HCT116 (cell line): ENCODE data around the gene SPG7. TPM values are rescaled to one million over a fixed set of nuclear protein-coding genes. Genes with fewer than 3 reads are reported as not detected.

Experiments used
- ATAC-seq: fragments of 200-7000 bp; cut with Tn5 transposase; 2 replicates; pipeline ENCODE4 v1.9.1; 2020; ENCODE audit warnings: mild to moderate bottlenecking, moderate library complexity
- BruUV-seq: library from RNA; stranded (reverse); fragments of 400-500 nt; replicated peaks from 2 replicates; lab custom pipeline; 2021; lab: Mats Ljungman, UMichigan
- CTCF ChIA-PET: fragments of 300-600 bp; sonication (Branson Sonifier 250); formaldehyde crosslinking; loops from one replicate; lab custom pipeline; 2021; ENCODE audit warnings: antibody characterized with exemption; lab: Charles Lee
- POLR2A ChIA-PET: fragments of 300-600, 350-600 bp; sonication (Branson Sonifier 250); formaldehyde crosslinking; loops from one replicate; lab custom pipeline; 2021; ENCODE audit warnings: antibody characterized with exemption; lab: Charles Lee
- RAD21 ChIA-PET, 2 experiments: fragments of 300-600 bp; sonication (Branson Sonifier 250); formaldehyde crosslinking; loops; one replicate each; lab custom pipeline; 2023; ENCODE audit warnings: low total read pairs in 2 of 2; ENCODE audit not compliant: uncharacterized antibody in 2 of 2, unreplicated experiment in 2 of 2, low non-redundant PET in 1 of 2; lab: Charles Lee
- DNase-seq: peaks from one replicate; pipeline ENCODE4 v3.0.0-alpha.2; 2010; ENCODE audit warnings: low read depth, low spot score
- H2AFZ ChIP-seq: fragments of 200-600 bp; shearing (Covaris generic), sonication (generic); 2 replicates; pipeline ENCODE4 v1.6.1; 2017; ENCODE audit warnings: low read depth, mixed run types, mixed read lengths, antibody characterized with exemption, low read length; ENCODE audit not compliant: poor library complexity, severe bottlenecking
- H3K27ac ChIP-seq: 2 replicates; pipeline ENCODE4 v1.5.1; 2012; ENCODE audit warnings: low read depth, low read length
- H3K27me3 ChIP-seq: fragments of 200-600 bp; sonication (generic); 2 replicates; pipeline ENCODE4 v1.6.1; 2016; ENCODE audit warnings: mixed run types, low read length, mixed read lengths; ENCODE audit not compliant: insufficient read depth
- H3K36me3 ChIP-seq, 2 experiments: fragments of 200-500 bp in 1 of 2; fragments of 200-600 bp in 1 of 2; sonication (Bioruptor generic) in 1 of 2; sonication (generic) in 1 of 2; 2 replicates each; pipeline versions ENCODE4 v1.5.1 to v1.6.1; 2014 to 2016; ENCODE audit warnings: low read length in 2 of 2, inconsistent platforms in 1 of 2, mixed read lengths in 1 of 2, mixed run types in 1 of 2; ENCODE audit not compliant: insufficient read depth in 2 of 2, control insufficient read depth in 1 of 2
- H3K4me1 ChIP-seq, 2 experiments: fragments of 200-600 bp in 1 of 2; sonication (generic) in 1 of 2; 2 replicates each; pipeline versions ENCODE4 v1.5.1 to v1.6.1; 2012 to 2017; ENCODE audit warnings: low read length in 2 of 2, inconsistent platforms in 1 of 2, mild to moderate bottlenecking in 1 of 2, mixed read lengths in 1 of 2, mixed run types in 1 of 2, moderate library complexity in 1 of 2; ENCODE audit not compliant: insufficient read depth in 2 of 2, control insufficient read depth in 1 of 2
- H3K4me2 ChIP-seq: fragments of 200-600 bp; sonication (generic); 2 replicates; pipeline ENCODE4 v1.6.1; 2017; ENCODE audit warnings: mixed run types, low read length, mixed read lengths
- H3K4me3 ChIP-seq, 2 experiments: fragments of 200-600 bp in 1 of 2; sonication (generic) in 1 of 2; replicated peaks in 1 of 2; 2 replicates each; pipeline ENCODE4 v1.5.1; 2011 to 2016; ENCODE audit warnings: low read length in 2 of 2, control low read depth in 1 of 2, low read depth in 1 of 2, mild to moderate bottlenecking in 1 of 2, mixed read lengths in 1 of 2, mixed run types in 1 of 2
- H3K79me2 ChIP-seq: fragments of 200-600 bp; sonication (generic); 2 replicates; pipeline ENCODE4 v1.6.1; 2017; ENCODE audit warnings: mild to moderate bottlenecking, mixed run types, low read length, moderate library complexity, mixed read lengths; ENCODE audit not compliant: insufficient read depth
- H3K9ac ChIP-seq: fragments of 200-600 bp; sonication (generic); 2 replicates; pipeline ENCODE4 v1.6.1; 2016; ENCODE audit warnings: low read length, mixed read lengths
- H3K9me2 ChIP-seq: fragments of 200-600 bp; sonication (generic), shearing (Covaris generic); 2 replicates; pipeline ENCODE4 v1.6.1; 2017; ENCODE audit warnings: mixed run types, mild to moderate bottlenecking, moderate library complexity; ENCODE audit not compliant: insufficient read depth
- H3K9me3 ChIP-seq, 2 experiments: fragments of 200-500 bp in 1 of 2; fragments of 200-600 bp in 1 of 2; sonication (Bioruptor generic) in 1 of 2; sonication (generic) in 1 of 2; 2 replicates each; pipeline ENCODE4 v1.6.1; 2014 to 2017; ENCODE audit warnings: low read length in 2 of 2, mixed read lengths in 2 of 2, inconsistent platforms in 1 of 2, low read depth in 1 of 2, mild to moderate bottlenecking in 1 of 2, mixed run types in 1 of 2, moderate library complexity in 1 of 2; ENCODE audit not compliant: control insufficient read depth in 1 of 2, insufficient read depth in 1 of 2
- H4K20me1 ChIP-seq: fragments of 200-600 bp; sonication (generic), shearing (Covaris generic); 2 replicates; pipeline ENCODE4 v1.6.1; 2017; ENCODE audit warnings: mixed run types, mild to moderate bottlenecking, moderate library complexity; ENCODE audit not compliant: insufficient read depth
- CBX3 ChIP-seq: IDR thresholded peaks from 2 replicates; pipeline ENCODE4 v1.6.1; 2012; ENCODE audit warnings: low read depth
- EGR1 ChIP-seq: IDR thresholded peaks from 2 replicates; pipeline ENCODE4 v1.6.1; 2012; ENCODE audit warnings: low read depth
- ELF1 ChIP-seq: IDR thresholded peaks from 2 replicates; pipeline ENCODE4 v1.6.1; 2012; ENCODE audit warnings: low read depth, borderline replicate concordance
- MAX ChIP-seq: IDR thresholded peaks from 2 replicates; pipeline ENCODE4 v1.6.1; 2012
- POLR2A ChIP-seq: IDR thresholded peaks from 2 replicates; pipeline ENCODE4 v1.7.0; 2011; ENCODE audit warnings: borderline replicate concordance; ENCODE audit not compliant: insufficient read depth, insufficient read length; ENCODE audit errors: extremely low read depth
- POLR2AphosphoS5 ChIP-seq: IDR thresholded peaks from 2 replicates; pipeline ENCODE4 v1.6.1; 2011; ENCODE audit warnings: mild to moderate bottlenecking, low read depth, low read length, moderate library complexity
- TCF7L2 ChIP-seq: IDR thresholded peaks from 2 replicates; pipeline ENCODE4 v1.7.0; 2011; ENCODE audit warnings: borderline replicate concordance, inconsistent platforms; ENCODE audit not compliant: insufficient read depth, insufficient read length; ENCODE audit errors: extremely low read depth
- YY1 ChIP-seq: IDR thresholded peaks from 2 replicates; pipeline ENCODE4 v1.6.1; 2011; ENCODE audit warnings: low read length, low read depth, moderate library complexity, mild to moderate bottlenecking; ENCODE audit not compliant: insufficient replicate concordance; ENCODE audit errors: extremely low read depth
- ZFX ChIP-seq: fragments of 450-650 bp; IDR thresholded peaks from 2 replicates; pipeline ENCODE4 v1.6.1; 2017
- intact Hi-C: fragments of 100-400 bp; cut with micrococcal nuclease; formaldehyde crosslinking; loops from 2 replicates; pipeline ENCODE4 v1.10.0; 2022
- total RNA-seq: library from RNA; stranded (reverse); gene quantifications from one replicate; pipeline ENCODE4 v1.2.1, GENCODE V29; 2021; ENCODE audit not compliant: unreplicated experiment

Gene SPG7
- total RNA-seq, 1 experiment from 2014 or later: 116 TPM

- H4K20me1 ChIP-seq: peaks cover 42% of the 10 kb centered on the region; the same call in 1 of the 2 replicates
- intact Hi-C loops: loop anchor here (10.0 kb wide), 1 partner anchor 746 kb away; the partner anchor contains the start of gene APRT
- DNase-seq (peak; percentile 93), ATAC-seq (peak; percentile 61)
- no peaks in the 10 kb centered on the region for H3K27me3 ChIP-seq
- POLR2A ChIA-PET: no interaction called here
- peak; percentile 99 for TF ChIP-seq ZFX
- no peak for TF ChIP-seq EGR1
- peak; percentile 92 for TF ChIP-seq YY1
- TF ChIP-seq POLR2AphosphoS5: peak; percentile 100
- TF ChIP-seq CBX3: no peak
- peak; percentile 98 for TF ChIP-seq POLR2A
- no peak for TF ChIP-seq ELF1
- peak; percentile 52 for TF ChIP-seq TCF7L2
- no peak for TF ChIP-seq MAX
- CTCF ChIA-PET: no interaction called here
- peak within 1 kb of the TSS; percentile 83 to 89 for H3K4me3 ChIP-seq
- no peak within 1 kb of the TSS for H2AFZ ChIP-seq
- peaks cover 29 to 38% of the 10 kb centered on the region in 2 experiments for H3K36me3 ChIP-seq
- peak within 1 kb of the TSS; percentile 96 for H3K9ac ChIP-seq
- no peaks in the 10 kb centered on the region for H3K9me3 ChIP-seq
- peak within 1 kb of the TSS; percentile 96 for H3K27ac ChIP-seq
- peak within 1 kb of the TSS; percentile 84 for H3K4me2 ChIP-seq
- H3K4me1 ChIP-seq: peaks cover 51 to 68% of the 10 kb centered on the region in 2 experiments
- RAD21 ChIA-PET: no interaction called here
- H3K9me2 ChIP-seq: no peaks in the 10 kb centered on the region
- no TSS peak for BruUV-seq
- H3K79me2 ChIP-seq: peaks cover 50% of the 10 kb centered on the region
Measured at GRCh38 chr16:89560378-89561141, 52.4 kb downstream of the SPG7 start, which contains the start of gene RPL13. Gene RPL13, plus strand, starts transcription at chr16:89560682. Its CDS starts 278 bp downstream, at chr16:89560960.
